SW480 (cell line): ENCODE measurements around the gene NEK4.
"Not testable (repeated sequence)": the region's sequence is repeated elsewhere in the genome, so short reads cannot be mapped to it uniquely, and the experiment has no call there.

Experiments used
- DNase-seq: peaks from one replicate; pipeline ENCODE4 v3.0.0-alpha.2; 2016; ENCODE audit warnings: low spot score

The NEK4 gene

GRCh38 chr3:52696830-52697631 lies 73.7 kb downstream of the NEK4 start:
- DNase-seq, result no peak

- DNase-seq, result no peak
These were observed 74.7 kb downstream of the NEK4 start for GRCh38 chr3:52695798-52696671.

GRCh38 chr3:52694528-52695189 lies 76.1 kb downstream of the NEK4 start:
- no peak for DNase-seq

- DNase-seq, result no peak
These were observed 77.7 kb downstream of the NEK4 start for GRCh38 chr3:52693071-52693470.

- DNase-seq, result no peak
These were observed 80.2 kb downstream of the NEK4 start for GRCh38 chr3:52690560-52690959.

- DNase-seq, result no peak
These were observed 81.6 kb downstream of the NEK4 start for GRCh38 chr3:52689151-52689550.

- DNase-seq, result no peak
These were observed 82.5 kb downstream of the NEK4 start for GRCh38 chr3:52688266-52688665.

- peak; percentile 94 for DNase-seq
These were observed 84.7 kb downstream of the NEK4 start, which contains the start of the genes GNL3 and PBRM1 for GRCh38 chr3:52685709-52686691. TSS of gene GNL3 (plus strand) at chr3:52686032. CDS start at chr3:52686093, 61 bp downstream. TSS of gene PBRM1 (minus strand) at chr3:52685913.

- peak; percentile 88 for DNase-seq
These were observed 85.4 kb downstream of the NEK4 start for GRCh38 chr3:52685285-52685708.

GRCh38 chr3:52684184-52684583 lies 86.6 kb downstream of the NEK4 start:
- DNase-seq, result no peak

GRCh38 chr3:52683611-52684010 lies 87.1 kb downstream of the NEK4 start:
- no peak for DNase-seq

- DNase-seq, result peak; percentile 42
These were observed 88.7 kb downstream of the NEK4 start for GRCh38 chr3:52682016-52682415.

- DNase-seq, result no peak
These were observed 89.1 kb downstream of the NEK4 start for GRCh38 chr3:52681596-52681995.

- DNase-seq, result no peak
These were observed 90.9 kb downstream of the NEK4 start for GRCh38 chr3:52679811-52680210.

- DNase-seq, result peak; percentile 53
These were observed 91.6 kb downstream of the NEK4 start for GRCh38 chr3:52679199-52679538.

GRCh38 chr3:52678265-52679198 lies 92.2 kb downstream of the NEK4 start:
- DNase-seq, result no peak

GRCh38 chr3:52676201-52676600 lies 94.5 kb downstream of the NEK4 start:
- not testable (repeated sequence) for DNase-seq

GRCh38 chr3:52671676-52672075 lies 99.1 kb downstream of the NEK4 start:
- no peak for DNase-seq

- peak; percentile 96 for DNase-seq
These were observed 99.9 kb downstream of the NEK4 start for GRCh38 chr3:52670621-52671521.
